ENCODE measurements around the gene KMT2A. TPM values are rescaled to one million over a fixed set of nuclear protein-coding genes. Genes with fewer than 3 reads are reported as not detected.

KMT2A gene
- total and polyA plus RNA-seq, 2 donors (not counting 3 experiments of a cell fraction or from before 2014, with no cell fraction given) = 23.5 to 63.9 TPM

DNA sequence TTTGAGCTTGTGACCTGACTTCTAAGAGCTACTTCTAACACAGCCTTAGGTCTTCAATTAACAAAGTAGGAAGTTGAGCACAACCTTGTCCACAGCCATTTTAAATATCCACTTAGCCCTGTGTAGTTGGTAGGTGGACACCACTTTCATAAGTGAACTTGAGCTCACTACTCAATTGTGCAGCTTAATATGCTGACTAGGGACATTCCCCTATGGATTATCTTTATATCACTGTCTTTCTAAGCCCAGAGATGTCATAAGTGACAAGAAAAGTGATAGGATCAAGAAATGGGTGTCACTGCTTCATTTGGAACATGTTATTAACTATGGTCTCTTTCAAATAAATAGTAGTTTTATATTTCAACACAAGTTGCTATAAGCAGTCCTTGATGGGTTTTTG, 38.8 kb upstream of the KMT2A start:
- Histone ChIP-seq H3K9me1 (replicated peaks; ENCODE audit: control insufficient read depth, extremely low read depth, insufficient read depth, low read length) (no peaks in the 10 kb centered on the region), H3K9ac (replicated peaks; ENCODE audit: extremely low read depth, insufficient read depth, low read length) (no peak overlapping the region), H3K4me1 (ENCODE audit: control insufficient read depth, extremely low read depth, insufficient read depth, low read length) (peaks cover 4% of the 10 kb centered on the region), H3K9me3 (replicated peaks; ENCODE audit: control insufficient read depth, insufficient read depth, low read length) (no peaks in the 10 kb centered on the region), H3K36me3 (ENCODE audit: control insufficient read depth in 2 of 2, extremely low read depth in 1 of 2, insufficient read depth in 2 of 2, low read length in 2 of 2) (peaks cover 3 to 6% of the 10 kb centered on the region in 2 experiments), H4K20me1 (replicated peaks; ENCODE audit: control insufficient read depth, extremely low read depth, insufficient read depth, low read length) (no peaks in the 10 kb centered on the region), H3K4me3 (replicated peaks in 1 of 3; ENCODE audit: insufficient read depth in 1 of 3, low read depth in 1 of 3, low read length in 3 of 3) (no peak overlapping the region), H3K27me3 (ENCODE audit: control insufficient read depth in 2 of 2, insufficient read depth in 2 of 2, low read length in 2 of 2) (no peaks in the 10 kb centered on the region), H2AFZ (ENCODE audit: low read depth, low read length) (no peak overlapping the region), H3K79me2 (ENCODE audit: control insufficient read depth, insufficient read depth, low read length) (peaks cover 10% of the 10 kb centered on the region), H3K4me2 (ENCODE audit: insufficient read depth, low read length) (no peak overlapping the region), H3K27ac (ENCODE audit: insufficient read depth, low read depth, low read length) (no peak overlapping the region)
- no peak for DNase-seq (ENCODE audit: low read depth, low spot score)
- no TSS peak for BruUV-seq (replicated peaks)
- dilution Hi-C loops (cut with MboI; ENCODE audit: extremely low pct_ligation_motif_present, low sequenced_read_pairs) (loop anchor here (25.0 kb wide), 1 partner anchor 90 kb away; no protein-coding TSS in a partner anchor), intact Hi-C loops (cut with micrococcal nuclease) (no loop called here)
- POLR2A ChIA-PET = no interaction called here
- no peak for FAIRE-seq
- TF ChIP-seq POLR2A (IDR thresholded peaks at IDR 0.05; ENCODE audit: low read depth, low read length) = no peak
- TF ChIP-seq POLR2AphosphoS5 (IDR thresholded peaks at IDR 0.05; ENCODE audit: insufficient read depth, low read depth, low read length) = no peak
- TF ChIP-seq, protein P1, sequence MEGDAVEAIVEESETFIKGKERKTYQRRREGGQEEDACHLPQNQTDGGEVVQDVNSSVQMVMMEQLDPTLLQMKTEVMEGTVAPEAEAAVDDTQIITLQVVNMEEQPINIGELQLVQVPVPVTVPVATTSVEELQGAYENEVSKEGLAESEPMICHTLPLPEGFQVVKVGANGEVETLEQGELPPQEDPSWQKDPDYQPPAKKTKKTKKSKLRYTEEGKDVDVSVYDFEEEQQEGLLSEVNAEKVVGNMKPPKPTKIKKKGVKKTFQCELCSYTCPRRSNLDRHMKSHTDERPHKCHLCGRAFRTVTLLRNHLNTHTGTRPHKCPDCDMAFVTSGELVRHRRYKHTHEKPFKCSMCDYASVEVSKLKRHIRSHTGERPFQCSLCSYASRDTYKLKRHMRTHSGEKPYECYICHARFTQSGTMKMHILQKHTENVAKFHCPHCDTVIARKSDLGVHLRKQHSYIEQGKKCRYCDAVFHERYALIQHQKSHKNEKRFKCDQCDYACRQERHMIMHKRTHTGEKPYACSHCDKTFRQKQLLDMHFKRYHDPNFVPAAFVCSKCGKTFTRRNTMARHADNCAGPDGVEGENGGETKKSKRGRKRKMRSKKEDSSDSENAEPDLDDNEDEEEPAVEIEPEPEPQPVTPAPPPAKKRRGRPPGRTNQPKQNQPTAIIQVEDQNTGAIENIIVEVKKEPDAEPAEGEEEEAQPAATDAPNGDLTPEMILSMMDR (IDR thresholded peaks at IDR 0.05; ENCODE audit: extremely low read depth in 1 of 2, insufficient read depth in 1 of 2, low read depth in 1 of 2, low read length in 2 of 2) = no peak
- TF ChIP-seq, protein P2, sequence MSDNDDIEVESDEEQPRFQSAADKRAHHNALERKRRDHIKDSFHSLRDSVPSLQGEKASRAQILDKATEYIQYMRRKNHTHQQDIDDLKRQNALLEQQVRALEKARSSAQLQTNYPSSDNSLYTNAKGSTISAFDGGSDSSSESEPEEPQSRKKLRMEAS (IDR thresholded peaks at IDR 0.05; ENCODE audit: insufficient read depth, insufficient read length) = no peak
- TF ChIP-seq GATA2 (IDR thresholded peaks at IDR 0.05; ENCODE audit: insufficient read depth, insufficient read length, low read depth, low read length) = no peak
- no peak for TF ChIP-seq FOS (IDR thresholded peaks at IDR 0.05; ENCODE audit: borderline replicate concordance, insufficient read depth, low read length)
- TF ChIP-seq MYC (IDR thresholded peaks at IDR 0.05; ENCODE audit: low read depth, low read length) = no peak
- CTCF ChIA-PET = interaction anchor here (0.8 to 1.3 kb wide), 5 partner anchors 9 to 112 kb away, joined by 3 to 4 read pairs (median 3); no protein-coding TSS in a partner anchor
